Keratinocyte (primary cell): ENCODE measurements around the gene VEZT.

ENCODE experiments used
- EZH2 ChIP-seq: IDR thresholded peaks from one replicate; pipeline ENCODE4 v1.6.1; 2012; ENCODE audit warnings: inconsistent platforms, mild to moderate bottlenecking, low read length, moderate library complexity
- TF ChIP-seq, protein P1 (sequence below), 3 experiments: IDR thresholded peaks in 1 of 3; conservative IDR thresholded peaks in 1 of 3; optimal IDR thresholded peaks in 1 of 3; 2 replicates in 2 of 3; 3 replicates in 1 of 3; pipeline versions ENCODE3 to v1.5.1; 2011; ENCODE audit warnings: low read length in 3 of 3, mild to moderate bottlenecking in 3 of 3, moderate library complexity in 2 of 3, control low read depth in 1 of 3, inconsistent platforms in 1 of 3; ENCODE audit not compliant: insufficient read depth in 2 of 3; ENCODE audit errors: extremely low read depth in 1 of 3

DNA sequence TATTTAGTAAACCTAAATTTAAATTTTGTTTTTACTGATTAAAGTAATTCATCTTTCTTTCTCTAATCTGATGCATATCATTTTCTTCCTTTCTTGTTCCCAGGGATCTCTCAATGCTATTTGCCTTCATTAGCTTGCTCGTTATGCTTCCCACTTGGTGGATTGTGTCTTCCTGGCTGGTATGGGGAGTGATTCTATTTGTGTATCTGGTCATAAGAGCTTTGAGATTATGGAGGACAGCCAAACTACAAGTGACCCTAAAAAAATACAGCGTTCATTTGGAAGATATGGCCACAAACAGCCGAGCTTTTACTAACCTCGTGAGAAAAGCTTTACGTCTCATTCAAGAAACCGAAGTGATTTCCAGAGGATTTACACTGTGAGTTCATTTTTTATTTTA lies 48.6 kb downstream of the VEZT start:
- TF ChIP-seq, protein P1, sequence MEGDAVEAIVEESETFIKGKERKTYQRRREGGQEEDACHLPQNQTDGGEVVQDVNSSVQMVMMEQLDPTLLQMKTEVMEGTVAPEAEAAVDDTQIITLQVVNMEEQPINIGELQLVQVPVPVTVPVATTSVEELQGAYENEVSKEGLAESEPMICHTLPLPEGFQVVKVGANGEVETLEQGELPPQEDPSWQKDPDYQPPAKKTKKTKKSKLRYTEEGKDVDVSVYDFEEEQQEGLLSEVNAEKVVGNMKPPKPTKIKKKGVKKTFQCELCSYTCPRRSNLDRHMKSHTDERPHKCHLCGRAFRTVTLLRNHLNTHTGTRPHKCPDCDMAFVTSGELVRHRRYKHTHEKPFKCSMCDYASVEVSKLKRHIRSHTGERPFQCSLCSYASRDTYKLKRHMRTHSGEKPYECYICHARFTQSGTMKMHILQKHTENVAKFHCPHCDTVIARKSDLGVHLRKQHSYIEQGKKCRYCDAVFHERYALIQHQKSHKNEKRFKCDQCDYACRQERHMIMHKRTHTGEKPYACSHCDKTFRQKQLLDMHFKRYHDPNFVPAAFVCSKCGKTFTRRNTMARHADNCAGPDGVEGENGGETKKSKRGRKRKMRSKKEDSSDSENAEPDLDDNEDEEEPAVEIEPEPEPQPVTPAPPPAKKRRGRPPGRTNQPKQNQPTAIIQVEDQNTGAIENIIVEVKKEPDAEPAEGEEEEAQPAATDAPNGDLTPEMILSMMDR (optimal IDR thresholded peaks at IDR 0.05 in 1 of 3, IDR thresholded peaks at IDR 0.05 in 1 of 3, conservative IDR thresholded peaks at IDR 0.05 in 1 of 3; ENCODE audit: extremely low read depth in 1 of 3, insufficient read depth in 2 of 3, low read length in 3 of 3), result no peak
- no peak for TF ChIP-seq EZH2
